ENCODE data around the gene OGFOD3. TPM values are rescaled to one million over a fixed set of nuclear protein-coding genes. Genes with fewer than 3 reads are reported as not detected.

OGFOD3 gene
- total and polyA plus RNA-seq, 2 experiments from 2014 or later: 9.6 to 24.6 TPM

DNA sequence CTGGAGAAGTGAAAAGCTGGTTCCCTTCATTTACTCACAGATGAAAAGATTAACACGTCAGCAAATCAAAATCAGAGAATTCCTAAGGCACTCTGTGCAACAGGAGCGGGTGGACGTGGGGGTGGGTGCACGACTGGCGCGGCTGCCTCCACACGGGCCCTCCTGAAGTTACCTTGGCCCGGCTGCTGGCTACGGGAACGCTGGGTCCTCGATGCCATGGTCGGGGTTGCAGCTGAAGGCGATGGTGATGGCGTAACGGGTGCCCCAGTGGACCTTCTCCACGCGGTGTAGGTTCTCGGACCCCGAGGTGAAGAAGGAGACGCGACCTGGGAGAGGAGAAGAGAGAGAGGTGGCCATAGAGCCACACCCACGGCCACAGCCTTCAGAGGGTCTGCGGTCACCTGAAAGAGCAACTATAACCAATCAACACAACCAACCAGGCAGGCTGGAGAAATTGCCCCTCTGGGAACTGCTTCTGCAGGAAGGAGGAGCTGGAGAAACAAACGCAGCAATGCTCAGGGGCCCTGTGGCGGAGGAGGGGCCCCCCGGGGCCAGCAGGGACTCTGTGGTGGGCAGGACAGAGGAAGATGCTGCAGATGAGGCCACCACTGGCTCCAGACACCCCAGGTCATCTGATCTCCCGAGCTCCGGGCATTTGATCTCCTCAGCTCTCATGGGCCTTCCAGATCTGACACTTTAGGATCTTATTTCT lies 26.0 kb downstream of the OGFOD3 start:
- Mint-ChIP-seq H3K27ac (no peak overlapping the region), H3K9me3 (no peaks in the 10 kb centered on the region), H3K4me1 (no peaks in the 10 kb centered on the region; the same call in 2 of the 3 replicates), H3K36me3 (ENCODE audit: low read depth) (no peaks in the 10 kb centered on the region; the same call in 2 of the 3 replicates), H3K4me3 (no peak overlapping the region), H3K27me3 (ENCODE audit: insufficient read depth, low read depth, poor library complexity) (peaks cover 14% of the 10 kb centered on the region)
- DNase-seq (ENCODE audit: low spot score) (no peak), ATAC-seq (no peak)
- TF ChIP-seq EZH2 (IDR thresholded peaks at IDR 0.05; ENCODE audit: low read depth, unreplicated experiment) (no peak), POLR2AphosphoS5 (IDR thresholded peaks at IDR 0.05; ENCODE audit: low read depth) (no peak), STAT1 (IDR thresholded peaks at IDR 0.05; ENCODE audit: unreplicated experiment) (no peak), CREB1 (CRISPR knock-in tag; IDR thresholded peaks at IDR 0.05; ENCODE audit: low read depth) (no peak), ZNF114 (CRISPR knock-in tag; IDR thresholded peaks at IDR 0.05) (no peak), EZH2phosphoT487 (IDR thresholded peaks at IDR 0.05; ENCODE audit: unreplicated experiment) (no peak), NANOG (IDR thresholded peaks at IDR 0.05; ENCODE audit: borderline replicate concordance) (no peak), JUNB (IDR thresholded peaks at IDR 0.05; ENCODE audit: unreplicated experiment) (no peak), ZNF331 (CRISPR knock-in tag; IDR thresholded peaks at IDR 0.05; ENCODE audit: low read depth) (no peak)
- TF ChIP-seq, protein P1, sequence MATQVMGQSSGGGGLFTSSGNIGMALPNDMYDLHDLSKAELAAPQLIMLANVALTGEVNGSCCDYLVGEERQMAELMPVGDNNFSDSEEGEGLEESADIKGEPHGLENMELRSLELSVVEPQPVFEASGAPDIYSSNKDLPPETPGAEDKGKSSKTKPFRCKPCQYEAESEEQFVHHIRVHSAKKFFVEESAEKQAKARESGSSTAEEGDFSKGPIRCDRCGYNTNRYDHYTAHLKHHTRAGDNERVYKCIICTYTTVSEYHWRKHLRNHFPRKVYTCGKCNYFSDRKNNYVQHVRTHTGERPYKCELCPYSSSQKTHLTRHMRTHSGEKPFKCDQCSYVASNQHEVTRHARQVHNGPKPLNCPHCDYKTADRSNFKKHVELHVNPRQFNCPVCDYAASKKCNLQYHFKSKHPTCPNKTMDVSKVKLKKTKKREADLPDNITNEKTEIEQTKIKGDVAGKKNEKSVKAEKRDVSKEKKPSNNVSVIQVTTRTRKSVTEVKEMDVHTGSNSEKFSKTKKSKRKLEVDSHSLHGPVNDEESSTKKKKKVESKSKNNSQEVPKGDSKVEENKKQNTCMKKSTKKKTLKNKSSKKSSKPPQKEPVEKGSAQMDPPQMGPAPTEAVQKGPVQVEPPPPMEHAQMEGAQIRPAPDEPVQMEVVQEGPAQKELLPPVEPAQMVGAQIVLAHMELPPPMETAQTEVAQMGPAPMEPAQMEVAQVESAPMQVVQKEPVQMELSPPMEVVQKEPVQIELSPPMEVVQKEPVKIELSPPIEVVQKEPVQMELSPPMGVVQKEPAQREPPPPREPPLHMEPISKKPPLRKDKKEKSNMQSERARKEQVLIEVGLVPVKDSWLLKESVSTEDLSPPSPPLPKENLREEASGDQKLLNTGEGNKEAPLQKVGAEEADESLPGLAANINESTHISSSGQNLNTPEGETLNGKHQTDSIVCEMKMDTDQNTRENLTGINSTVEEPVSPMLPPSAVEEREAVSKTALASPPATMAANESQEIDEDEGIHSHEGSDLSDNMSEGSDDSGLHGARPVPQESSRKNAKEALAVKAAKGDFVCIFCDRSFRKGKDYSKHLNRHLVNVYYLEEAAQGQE (IDR thresholded peaks at IDR 0.05; ENCODE audit: unreplicated experiment): no peak
- TF ChIP-seq, protein P2, sequence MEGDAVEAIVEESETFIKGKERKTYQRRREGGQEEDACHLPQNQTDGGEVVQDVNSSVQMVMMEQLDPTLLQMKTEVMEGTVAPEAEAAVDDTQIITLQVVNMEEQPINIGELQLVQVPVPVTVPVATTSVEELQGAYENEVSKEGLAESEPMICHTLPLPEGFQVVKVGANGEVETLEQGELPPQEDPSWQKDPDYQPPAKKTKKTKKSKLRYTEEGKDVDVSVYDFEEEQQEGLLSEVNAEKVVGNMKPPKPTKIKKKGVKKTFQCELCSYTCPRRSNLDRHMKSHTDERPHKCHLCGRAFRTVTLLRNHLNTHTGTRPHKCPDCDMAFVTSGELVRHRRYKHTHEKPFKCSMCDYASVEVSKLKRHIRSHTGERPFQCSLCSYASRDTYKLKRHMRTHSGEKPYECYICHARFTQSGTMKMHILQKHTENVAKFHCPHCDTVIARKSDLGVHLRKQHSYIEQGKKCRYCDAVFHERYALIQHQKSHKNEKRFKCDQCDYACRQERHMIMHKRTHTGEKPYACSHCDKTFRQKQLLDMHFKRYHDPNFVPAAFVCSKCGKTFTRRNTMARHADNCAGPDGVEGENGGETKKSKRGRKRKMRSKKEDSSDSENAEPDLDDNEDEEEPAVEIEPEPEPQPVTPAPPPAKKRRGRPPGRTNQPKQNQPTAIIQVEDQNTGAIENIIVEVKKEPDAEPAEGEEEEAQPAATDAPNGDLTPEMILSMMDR (conservative IDR thresholded peaks at IDR 0.05; ENCODE audit: low read depth in 2 of 2): no peak
- TF ChIP-seq, protein P3, sequence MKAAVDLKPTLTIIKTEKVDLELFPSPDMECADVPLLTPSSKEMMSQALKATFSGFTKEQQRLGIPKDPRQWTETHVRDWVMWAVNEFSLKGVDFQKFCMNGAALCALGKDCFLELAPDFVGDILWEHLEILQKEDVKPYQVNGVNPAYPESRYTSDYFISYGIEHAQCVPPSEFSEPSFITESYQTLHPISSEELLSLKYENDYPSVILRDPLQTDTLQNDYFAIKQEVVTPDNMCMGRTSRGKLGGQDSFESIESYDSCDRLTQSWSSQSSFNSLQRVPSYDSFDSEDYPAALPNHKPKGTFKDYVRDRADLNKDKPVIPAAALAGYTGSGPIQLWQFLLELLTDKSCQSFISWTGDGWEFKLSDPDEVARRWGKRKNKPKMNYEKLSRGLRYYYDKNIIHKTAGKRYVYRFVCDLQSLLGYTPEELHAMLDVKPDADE (IDR thresholded peaks at IDR 0.05): no peak
- TF ChIP-seq, protein P4, sequence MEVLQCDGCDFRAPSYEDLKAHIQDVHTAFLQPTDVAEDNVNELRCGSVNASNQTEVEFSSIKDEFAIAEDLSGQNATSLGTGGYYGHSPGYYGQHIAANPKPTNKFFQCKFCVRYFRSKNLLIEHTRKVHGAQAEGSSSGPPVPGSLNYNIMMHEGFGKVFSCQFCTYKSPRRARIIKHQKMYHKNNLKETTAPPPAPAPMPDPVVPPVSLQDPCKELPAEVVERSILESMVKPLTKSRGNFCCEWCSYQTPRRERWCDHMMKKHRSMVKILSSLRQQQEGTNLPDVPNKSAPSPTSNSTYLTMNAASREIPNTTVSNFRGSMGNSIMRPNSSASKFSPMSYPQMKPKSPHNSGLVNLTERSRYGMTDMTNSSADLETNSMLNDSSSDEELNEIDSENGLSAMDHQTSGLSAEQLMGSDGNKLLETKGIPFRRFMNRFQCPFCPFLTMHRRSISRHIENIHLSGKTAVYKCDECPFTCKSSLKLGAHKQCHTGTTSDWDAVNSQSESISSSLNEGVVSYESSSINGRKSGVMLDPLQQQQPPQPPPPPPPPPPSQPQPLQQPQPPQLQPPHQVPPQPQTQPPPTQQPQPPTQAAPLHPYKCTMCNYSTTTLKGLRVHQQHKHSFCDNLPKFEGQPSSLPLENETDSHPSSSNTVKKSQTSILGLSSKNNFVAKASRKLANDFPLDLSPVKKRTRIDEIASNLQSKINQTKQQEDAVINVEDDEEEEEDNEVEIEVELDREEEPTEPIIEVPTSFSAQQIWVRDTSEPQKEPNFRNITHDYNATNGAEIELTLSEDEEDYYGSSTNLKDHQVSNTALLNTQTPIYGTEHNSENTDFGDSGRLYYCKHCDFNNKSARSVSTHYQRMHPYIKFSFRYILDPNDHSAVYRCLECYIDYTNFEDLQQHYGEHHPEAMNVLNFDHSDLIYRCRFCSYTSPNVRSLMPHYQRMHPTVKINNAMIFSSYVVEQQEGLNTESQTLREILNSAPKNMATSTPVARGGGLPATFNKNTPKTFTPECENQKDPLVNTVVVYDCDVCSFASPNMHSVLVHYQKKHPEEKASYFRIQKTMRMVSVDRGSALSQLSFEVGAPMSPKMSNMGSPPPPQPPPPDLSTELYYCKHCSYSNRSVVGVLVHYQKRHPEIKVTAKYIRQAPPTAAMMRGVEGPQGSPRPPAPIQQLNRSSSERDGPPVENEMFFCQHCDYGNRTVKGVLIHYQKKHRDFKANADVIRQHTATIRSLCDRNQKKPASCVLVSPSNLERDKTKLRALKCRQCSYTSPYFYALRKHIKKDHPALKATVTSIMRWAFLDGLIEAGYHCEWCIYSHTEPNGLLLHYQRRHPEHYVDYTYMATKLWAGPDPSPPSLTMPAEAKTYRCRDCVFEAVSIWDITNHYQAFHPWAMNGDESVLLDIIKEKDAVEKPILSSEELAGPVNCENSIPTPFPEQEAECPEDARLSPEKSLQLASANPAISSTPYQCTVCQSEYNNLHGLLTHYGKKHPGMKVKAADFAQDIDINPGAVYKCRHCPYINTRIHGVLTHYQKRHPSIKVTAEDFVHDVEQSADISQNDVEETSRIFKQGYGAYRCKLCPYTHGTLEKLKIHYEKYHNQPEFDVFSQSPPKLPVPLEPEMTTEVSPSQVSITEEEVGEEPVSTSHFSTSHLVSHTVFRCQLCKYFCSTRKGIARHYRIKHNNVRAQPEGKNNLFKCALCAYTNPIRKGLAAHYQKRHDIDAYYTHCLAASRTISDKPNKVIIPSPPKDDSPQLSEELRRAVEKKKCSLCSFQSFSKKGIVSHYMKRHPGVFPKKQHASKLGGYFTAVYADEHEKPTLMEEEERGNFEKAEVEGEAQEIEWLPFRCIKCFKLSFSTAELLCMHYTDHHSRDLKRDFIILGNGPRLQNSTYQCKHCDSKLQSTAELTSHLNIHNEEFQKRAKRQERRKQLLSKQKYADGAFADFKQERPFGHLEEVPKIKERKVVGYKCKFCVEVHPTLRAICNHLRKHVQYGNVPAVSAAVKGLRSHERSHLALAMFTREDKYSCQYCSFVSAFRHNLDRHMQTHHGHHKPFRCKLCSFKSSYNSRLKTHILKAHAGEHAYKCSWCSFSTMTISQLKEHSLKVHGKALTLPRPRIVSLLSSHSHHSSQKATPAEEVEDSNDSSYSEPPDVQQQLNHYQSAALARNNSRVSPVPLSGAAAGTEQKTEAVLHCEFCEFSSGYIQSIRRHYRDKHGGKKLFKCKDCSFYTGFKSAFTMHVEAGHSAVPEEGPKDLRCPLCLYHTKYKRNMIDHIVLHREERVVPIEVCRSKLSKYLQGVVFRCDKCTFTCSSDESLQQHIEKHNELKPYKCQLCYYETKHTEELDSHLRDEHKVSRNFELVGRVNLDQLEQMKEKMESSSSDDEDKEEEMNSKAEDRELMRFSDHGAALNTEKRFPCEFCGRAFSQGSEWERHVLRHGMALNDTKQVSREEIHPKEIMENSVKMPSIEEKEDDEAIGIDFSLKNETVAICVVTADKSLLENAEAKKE (CRISPR knock-in tag; IDR thresholded peaks at IDR 0.05): no peak
- H3K27me3 ChIP-seq (ENCODE audit: insufficient read depth): no peaks in the 10 kb centered on the region
- no peaks in the 10 kb centered on the region; the same call in 1 of the 2 replicates for H4K20me1 ChIP-seq (replicated peaks; ENCODE audit: insufficient read depth)
- H3K4me2 ChIP-seq: no peak overlapping the region
- H3K27ac ChIP-seq (ENCODE audit: low read depth): no peak overlapping the region
- no peak overlapping the region for H2AFZ ChIP-seq
- no peaks in the 10 kb centered on the region for H3K9me2 ChIP-seq (ENCODE audit: insufficient read depth)
- no peaks in the 10 kb centered on the region for H3K36me3 ChIP-seq (ENCODE audit: insufficient read depth)
- H3K4me3 ChIP-seq: no peak overlapping the region
- H3K4me1 ChIP-seq (ENCODE audit: insufficient read depth): no peaks in the 10 kb centered on the region
- no peaks in the 10 kb centered on the region for H3F3A ChIP-seq (replicated peaks; ENCODE audit: low read depth)
- no peaks in the 10 kb centered on the region for H3K79me2 ChIP-seq (replicated peaks; ENCODE audit: insufficient read depth)
